GM19455 (cell line): Measurements from ENCODE around the gene SMARCD2.
"Not testable (repeated sequence)": the region's sequence is repeated elsewhere in the genome, so short reads cannot be mapped to it uniquely, and the experiment has no call there.

Experiments
- ATAC-seq: cut with Tn5 transposase; IDR thresholded peaks from one replicate; pipeline ENCODE4 v1.9.1; 2021; ENCODE audit not compliant: unreplicated experiment

The SMARCD2 gene

DNA sequence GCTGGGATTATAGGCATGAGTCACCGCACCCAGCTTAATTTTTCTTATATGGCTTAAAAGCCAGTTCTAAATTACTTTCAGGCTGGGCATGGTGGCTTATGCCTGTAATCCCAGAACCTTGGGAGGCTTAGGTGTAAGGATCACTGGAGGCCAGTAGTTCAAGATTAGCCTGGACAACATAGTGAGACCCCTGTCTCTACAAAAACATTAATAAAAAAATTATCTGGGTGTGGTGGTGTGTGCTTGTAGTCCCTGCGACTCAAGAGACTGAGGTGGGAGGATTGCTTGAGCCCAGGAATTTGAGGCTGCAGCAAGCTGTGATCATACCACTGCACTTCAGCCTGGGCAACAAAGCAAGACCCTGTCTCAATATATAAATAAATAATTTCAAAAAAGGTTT lies 10.8 kb upstream of the SMARCD2 start:
- ATAC-seq = no peak

DNA sequence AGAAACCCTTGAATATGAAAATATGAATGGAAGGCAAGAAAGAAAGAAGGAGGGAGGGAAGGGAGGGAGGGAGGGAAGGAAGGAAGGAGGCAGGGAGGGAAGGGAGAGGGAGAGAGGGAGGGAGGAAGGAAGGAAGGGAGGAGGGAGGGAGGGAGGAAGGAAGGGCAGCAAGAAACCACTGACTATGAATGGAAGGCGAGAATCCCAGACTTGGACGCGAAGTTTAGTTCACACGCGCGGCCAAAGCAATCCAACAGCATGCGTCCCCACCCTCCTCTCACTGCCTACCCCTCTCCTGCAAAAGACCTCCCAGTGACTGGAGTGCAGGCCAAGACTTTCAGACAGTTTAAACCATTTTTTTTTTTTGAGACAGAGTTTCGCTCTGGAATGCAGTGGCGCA lies 7.9 kb upstream of the SMARCD2 start:
- ATAC-seq = no peak

DNA sequence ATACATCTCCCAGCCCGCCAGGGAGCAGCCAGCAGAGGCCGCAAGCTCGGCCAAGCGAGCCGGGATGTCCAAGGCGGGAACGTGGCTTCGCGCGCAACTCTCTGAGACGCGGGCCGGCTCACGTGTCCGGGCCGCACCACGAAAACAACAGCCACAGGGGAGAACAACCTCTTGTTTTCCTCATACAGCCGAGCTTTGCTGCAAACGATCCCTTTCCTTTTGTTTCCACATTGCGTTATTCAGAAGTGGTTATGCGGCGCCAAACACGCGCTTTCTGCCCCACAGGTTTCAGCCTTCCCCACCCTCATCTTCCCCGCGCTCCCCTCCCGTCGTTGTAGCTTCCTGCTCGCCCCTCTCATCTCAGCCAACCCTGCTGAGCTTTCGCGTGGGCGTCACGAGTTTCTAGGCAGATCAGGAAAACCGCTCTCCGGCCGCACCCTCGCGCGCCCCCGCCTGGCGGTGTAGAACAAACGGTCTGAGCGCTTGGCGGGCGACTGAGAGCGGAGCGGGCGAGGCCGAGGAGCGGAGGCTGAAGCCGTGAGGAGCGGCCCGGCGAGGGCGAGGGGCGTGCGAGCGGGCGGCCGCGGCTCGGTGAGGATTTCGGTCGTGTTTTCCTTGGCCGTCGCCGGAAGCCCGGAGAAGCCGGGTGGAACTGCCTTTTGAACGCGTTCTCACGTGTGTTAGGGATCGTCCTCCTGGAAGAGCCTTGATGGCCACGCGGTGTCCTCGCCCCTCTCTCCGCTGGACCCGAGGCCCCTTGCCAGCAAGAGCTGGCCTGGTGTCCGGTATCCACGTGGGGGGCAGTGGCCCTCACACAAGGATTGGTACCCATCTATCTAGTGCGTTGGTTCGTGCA lies 6.6 kb upstream of the SMARCD2 start:
- peak; percentile 59 for ATAC-seq

DNA sequence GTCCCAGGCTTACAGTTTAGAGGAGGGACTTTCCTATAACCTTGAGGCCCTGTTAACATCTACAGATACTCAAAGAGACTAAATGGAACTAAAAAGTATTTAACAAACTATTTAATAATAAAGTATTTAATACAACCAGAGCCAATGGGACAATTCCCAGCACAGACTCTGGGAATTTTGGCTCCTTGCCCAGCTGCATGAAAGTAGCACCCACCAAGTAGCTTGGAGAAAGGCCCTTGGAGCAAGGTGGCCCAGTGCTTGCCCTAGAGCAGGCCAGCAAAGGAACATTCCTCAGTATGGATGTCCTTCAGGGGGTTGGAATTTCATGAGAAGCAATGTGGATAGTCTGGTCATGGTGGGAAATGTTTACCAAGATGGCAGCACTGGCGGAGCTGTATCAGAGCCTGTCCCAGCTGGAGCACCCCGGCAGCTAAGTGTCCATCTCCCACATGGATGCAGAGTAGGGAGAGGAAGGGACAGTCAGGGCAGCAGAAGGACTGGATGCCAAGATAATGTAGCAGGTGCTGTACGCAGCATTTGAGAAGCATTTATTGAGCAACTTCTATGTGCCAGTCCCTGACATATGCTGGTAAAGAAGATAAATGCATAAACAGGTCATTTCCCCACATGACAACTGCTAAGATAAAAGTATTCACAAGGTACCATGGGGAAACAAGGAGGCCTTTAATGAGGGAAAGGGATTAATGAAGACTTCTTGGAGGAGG lies 5.2 kb upstream of the SMARCD2 start:
- no peak for ATAC-seq

DNA sequence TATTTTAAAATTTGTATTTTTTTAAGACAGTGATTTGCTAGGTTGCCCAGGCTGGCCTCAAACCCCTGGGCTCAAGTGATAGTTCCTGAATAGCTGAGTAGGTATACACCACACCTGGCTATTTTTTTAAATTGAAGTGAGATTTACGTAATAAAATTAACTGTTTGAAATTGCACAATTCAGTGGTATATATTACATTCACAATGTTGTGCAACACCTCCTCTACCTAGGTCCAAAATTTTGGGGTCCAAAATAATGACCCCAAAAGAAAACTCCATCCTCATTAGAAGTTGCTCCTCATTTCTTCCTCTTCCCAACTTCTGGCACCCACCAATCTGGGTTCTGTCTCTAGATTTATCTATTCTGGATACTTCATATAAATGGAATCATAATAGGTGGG lies 3.0 kb upstream of the SMARCD2 start:
- ATAC-seq = no peak

DNA sequence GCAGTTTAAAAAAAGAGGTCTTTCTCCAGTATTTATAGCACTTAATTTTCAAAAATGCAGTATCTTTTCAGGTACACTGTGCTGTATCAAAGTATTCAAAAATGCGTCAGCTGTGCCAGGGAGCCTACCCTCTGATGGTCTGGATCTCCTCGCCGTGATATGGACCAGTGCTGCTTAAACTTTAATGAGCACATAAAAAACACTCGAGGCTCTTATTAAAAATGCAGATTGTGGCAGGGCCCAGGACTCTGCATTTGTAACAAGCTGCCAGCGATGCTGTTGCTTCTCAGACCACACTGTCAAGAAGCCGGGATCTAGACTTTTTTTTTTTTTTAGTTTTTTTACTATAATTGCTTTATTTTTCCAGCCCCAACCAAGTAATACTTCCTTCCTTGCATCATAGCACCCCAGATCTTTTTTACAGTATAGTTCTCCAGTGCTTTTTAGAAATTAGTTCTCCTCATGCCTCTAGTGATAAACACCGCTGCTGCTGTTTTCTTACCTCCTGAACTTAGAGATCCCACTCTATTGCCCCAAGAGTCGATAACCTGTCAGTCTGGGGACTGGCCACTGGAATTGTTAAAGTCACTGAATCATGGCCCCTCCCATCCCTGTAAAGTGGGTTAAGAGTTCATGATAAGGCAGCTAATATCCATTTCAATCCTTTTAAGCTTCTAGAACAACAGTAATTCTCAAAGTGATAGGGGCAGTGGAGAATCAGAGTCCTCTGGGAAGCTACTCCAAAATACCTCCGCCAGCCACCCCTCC lies 1.6 kb upstream of the SMARCD2 start:
- no peak for ATAC-seq

DNA sequence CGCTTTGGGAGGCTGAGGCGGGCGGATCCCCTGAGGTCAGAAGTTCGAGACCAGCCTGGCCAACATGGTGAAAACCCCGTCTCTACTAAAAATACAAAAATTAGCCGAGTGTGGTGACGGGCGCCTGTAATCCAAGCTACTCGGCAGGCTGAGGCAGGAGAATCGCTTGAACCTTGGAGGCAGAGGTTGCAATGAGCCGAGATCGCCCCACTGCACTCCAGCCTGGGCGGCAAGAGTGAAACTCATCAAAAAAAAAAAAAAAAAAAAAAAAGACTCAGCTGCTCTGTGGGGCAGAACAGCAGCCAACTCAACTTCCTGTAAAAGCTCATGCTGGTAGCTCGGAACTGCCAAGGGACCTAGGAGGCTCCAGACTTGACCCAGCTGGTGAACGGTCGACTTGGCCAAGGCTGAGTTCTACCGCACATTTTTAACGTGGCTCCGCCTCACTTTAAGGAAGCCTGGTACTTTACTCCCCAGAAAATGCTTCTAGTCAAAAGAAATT lies 953 bp upstream of the SMARCD2 start:
- ATAC-seq = not testable (repeated sequence)

DNA sequence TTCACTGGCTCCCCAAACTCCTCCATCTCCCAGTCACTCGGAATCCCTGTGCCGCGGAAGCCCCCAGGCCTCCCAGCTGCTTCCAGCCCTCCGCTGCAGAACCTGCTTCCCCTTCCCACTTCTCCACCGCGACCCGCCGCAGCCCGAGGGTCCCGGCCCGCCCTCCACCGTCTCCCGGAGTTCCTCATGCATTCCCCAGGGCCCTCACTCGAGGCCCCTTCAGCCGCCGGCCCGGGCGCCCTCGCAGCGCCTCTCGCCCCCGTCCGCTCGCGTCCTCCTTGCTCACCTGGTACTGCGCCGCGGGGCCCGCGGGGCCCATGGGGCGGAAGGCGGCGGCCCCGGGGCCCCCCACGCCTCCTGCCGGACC lies 329 bp downstream of the SMARCD2 start:
- peak; percentile 31 for ATAC-seq

DNA sequence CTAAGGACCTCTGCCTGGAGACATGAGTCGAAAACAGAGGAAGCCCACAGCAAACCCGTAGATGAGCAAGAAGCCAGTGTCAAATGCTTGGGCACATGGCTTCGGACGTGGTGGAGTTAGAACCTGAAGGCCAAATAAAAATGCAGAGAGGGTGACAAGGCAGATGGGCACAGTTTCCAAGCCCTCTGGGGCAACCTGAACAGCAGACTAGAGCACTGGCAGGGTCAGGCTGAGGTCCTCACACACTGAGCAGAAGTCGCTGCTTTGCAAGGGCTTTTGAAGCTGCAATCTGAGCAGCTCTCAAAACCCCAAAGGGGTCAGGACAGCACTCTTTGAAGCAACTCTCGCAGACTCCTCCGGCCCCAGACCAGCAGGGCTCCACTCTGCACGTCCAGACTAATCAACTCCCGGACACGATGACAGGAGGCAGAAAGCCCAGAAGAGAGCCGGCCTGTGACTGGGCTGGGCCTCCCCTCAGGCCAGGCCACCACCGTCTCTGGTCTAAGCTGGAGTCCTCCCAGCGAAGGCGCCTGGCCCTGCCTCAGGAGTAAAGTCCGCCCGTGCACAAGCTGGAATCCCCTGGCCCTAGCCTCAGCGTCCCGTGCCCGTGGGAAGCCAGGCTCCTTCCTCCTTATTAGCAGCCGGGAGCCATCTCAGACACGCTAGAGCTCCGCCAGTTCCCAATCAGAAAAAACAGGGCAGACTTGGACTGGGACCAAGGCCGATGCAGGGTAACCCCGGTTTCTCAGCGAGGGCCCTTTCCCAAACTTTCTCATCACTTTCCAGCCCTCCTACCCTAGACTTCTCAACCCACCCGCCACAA lies 924 bp downstream of the SMARCD2 start:
- no peak for ATAC-seq

DNA sequence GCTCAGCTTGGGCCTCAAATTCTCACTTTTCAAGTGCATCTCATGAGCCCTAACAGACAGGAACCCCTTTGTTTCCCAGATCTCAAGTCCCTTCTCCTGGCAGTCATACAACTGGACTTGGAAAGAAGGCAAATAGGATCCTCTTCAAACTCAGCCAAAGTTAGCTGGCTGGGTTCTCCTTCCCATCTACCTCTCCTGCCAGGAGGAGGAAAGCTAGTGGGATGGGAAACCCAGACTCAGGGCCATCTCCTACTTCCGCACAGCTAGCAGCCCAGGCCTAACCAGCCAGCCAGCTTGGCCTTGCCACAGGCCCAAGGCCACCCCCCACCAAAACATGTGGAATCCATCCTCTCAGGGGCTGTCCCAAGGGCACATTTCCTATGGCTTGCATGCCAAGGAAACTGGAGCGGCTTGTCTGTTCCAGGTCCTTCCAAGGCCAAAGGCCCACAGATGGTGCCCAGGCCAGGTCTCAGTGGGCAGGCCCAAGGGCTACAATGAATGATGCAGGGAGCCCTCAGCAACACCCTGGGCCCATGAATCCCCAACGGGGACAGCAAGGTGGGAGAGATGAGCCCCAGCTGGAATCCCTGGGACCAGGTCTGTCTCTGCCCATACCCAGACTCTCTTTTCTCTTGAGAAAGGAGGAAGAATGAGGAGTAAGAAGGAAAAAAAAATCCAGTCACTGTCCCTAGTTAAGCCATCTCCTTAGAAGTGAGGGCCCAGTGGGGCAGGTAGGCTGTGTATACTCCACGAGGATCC lies 1.7 kb downstream of the SMARCD2 start:
- ATAC-seq = no peak

DNA sequence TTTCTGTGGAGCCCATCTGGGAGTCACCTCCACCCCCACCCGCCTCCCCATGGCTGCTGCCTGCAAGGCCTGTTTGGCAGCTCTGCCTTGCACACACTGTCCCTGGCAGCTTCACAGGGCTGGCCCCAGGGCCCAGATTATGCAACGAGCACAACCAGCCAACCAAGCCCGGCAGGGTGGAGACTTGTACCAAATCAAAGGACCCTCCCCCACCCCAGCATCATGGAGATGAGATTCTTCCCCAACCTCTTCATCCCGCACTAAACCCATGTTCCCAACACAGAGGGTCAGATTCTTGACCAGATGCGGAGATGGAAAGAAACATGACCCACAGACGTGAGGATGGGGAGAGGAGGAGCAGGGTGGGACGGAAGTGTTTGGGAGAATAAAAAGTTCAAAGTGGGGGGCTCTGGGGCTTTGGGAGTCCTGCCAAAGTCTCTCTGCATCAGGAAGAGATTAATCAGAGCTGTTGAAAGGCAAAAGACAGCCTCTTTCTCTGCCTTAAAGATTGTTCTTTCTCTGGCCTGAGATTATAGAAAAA lies 3.8 kb downstream of the SMARCD2 start:
- no peak for ATAC-seq

DNA sequence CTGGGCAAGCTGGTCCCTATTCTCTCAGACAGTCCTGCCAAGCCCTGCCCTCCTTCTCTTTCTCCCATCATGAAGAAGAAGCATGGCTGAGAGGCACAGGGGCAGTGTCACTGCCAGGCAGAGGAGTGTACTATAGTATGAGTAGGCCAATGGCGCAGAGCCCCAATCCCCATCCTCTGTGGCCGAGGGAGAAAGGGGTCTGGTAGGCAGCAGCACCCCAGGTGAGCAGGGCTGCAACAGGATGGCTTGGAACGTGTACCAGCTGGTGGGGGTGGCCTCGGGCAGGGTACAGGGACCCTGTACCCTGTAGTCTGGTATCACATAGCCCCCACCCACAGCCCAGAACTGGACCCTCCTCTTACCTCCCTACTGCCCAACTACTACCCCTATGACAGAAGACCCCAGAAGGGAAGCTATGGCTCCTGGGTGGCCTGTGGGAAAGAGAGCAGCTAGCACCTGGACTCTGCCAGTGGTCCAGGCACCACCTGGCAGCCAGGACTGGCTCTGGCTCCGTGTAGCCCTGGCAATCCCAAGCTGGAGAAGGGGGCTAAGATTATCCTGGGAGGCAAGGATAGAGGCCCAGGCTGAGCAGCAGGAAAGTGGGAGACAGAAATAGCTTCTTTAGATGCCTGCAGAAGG lies 4.4 kb downstream of the SMARCD2 start:
- no peak for ATAC-seq

DNA sequence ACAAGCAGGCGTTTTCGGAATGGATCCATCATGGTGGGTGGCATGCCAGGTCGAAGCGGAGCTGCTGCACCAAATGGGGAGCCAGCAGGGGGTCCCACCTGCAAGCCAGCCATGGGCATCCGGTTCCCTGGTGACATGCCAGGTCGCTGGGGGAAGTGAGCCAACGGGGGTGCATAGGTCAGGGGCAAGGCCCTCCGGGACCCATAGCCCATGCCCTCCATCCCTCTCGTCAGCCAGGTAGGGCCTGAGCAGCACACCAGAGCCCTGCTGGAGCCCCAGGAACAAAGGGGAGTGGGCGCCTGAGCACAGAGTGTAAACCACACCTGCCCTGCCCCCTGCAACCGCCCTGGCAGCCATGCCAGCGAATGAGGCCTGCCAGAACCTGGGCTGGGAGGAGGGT lies 5.0 kb downstream of the SMARCD2 start:
- ATAC-seq = no peak

DNA sequence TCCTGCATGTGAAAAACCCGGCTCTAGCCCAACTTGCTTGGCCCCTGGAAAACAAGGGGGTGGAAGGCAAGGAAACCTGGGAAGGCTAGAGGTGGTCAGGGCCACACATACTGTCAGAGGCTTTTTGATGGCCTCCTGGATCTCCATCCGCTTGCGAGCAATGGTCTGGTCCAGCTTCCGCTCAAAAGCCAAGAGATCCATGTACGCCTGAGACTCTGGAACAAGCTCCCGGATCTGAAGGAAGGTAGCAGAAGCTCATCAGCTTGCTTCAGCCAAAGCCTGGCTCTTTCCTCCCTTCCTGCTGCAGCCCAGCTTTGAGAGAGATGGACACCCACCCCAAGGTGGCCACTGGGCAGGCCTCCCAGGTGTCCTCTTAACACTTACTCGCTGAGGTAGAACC lies 5.7 kb downstream of the SMARCD2 start:
- ATAC-seq = no peak

DNA sequence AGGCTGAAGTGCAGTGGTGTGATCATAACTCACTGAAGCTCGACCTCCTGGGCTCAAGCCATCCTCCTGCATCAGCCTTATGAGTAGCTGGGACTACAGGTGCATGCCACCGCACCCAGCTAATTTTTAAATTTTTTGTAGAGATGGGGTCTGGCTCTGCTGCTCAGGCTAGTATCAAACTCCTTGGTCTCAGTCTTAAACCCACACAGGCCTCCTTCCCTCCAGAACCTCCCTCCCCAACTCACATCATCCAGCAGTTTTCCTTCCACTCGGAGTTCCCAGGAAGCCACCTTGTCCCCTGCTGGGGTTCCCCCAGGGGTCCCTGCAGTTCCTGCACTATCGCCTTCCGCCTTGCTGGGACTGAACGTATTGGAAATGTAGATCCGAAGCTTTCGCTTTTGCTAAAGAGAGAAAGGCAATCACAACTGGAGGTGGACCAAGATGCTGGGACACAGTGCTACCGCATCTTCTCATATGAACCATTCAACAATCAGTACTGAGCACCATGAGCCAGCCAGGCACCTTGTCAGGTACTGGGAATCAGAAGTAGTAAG lies 7.2 kb downstream of the SMARCD2 start:
- no peak for ATAC-seq

DNA sequence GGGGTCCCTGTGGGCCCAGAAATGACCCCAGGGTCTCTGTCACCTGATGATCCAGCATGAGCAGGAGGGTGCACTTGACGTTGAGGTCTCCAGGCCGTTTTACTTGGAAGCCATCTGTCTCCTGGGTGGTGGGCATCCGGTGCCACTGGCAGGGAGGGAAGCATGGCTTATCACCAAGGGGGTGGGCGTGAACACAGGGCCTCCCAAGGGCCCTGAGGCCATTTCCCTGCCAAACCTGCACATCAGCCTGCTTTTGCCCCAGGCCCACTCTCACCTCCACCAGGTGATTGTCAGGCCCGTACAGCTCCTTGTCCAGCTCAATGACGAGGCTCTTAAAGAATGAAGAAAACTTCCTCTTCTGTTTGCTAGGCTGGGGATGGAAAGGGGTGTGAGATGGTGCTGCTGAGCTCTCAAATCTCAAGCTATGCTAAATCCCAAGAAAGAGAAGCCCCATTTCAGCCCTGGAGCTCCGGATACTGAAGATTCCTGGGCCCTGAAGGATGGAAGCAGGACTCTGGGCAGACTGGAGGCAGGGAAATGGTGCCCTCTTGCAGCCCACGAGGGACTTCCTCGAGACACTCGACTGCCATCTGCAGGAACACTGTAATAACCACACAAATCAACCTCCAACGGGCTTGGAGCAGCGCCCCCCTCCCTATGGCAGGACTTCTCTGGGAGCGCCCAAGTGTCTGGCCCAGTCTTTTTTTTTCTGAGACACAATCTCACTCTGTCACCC lies 7.9 kb downstream of the SMARCD2 start:
- no peak for ATAC-seq

DNA sequence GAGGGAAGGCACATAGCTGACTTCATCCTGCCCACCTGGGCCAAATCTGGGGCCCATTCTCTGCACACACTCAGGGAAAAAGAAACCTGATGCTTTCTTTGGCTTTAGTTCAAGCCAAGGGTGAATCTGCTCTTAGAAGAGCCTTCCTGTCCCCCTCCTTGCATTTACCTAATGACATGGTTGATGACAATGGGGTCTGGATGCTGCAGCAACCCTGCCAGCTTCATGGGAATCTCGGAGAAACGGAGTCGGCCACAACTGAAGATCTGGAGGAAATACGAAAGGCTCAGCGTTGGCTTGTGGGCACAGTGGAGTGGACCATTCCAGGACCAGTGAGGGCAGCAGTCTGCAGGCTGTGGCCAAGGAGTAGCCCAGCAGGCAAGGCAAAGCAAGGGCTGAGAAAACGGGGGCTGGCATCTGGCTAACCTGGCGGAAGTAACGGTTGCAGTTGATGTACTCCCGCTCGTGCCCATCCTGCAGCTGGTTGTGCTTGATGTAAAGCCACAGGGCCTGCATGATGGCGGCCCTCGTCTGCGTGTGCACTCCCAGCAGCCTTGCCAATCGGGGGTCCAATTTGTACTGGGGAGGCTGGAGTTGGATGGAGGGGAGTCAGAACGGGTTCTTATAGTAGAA lies 8.6 kb downstream of the SMARCD2 start:
- ATAC-seq = no peak
